ENCODE data around the gene CYP11A1.

DNA sequence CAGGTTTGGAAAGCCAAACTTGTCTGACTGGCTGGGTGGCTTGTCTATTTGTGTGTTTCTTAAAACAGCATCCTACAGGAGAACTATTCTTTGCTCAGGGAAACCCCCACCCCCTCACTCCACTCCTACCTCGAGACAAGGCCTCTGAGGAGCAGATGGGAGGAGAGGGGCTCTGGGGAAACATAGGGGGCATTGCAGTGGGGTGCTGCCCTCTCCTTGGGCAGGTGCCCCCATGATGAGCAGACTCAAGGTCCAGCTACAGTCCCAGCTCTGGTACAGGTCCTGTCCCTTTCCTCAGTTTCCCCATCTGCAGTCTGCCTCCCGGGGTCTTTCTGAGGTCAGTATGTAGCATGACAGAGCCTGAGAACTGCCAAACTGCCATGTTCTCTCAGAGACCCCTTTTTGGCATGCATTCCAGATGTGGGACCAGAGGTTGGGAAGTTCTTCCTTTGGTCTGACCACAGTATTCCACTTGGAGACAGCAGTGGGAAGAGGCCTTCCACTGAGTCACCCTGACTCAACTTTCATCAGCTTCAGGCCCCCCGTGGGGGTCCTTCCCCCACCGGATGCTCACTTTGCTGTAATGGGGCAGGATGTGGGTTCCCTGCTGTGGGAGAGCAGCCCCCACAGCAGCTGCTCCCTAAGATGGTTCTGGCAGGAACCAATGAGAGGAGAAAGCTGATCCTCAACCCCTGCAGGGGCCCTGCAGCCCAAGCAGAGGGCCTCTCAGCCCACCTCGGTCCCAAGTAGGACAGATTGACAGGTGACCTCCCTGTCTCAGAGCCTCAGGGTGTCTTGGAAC, 32.3 kb upstream of the CYP11A1 start:
- TF ChIP-seq ESRRA (IDR thresholded peaks at IDR 0.05; ENCODE audit: borderline replicate concordance, low read length) (no peak), EP300 (IDR thresholded peaks at IDR 0.05) (no peak), TP53 (CRISPR knock-in tag; IDR thresholded peaks at IDR 0.05) (no peak), RFX5 (IDR thresholded peaks at IDR 0.05) (no peak), CTCF (IDR thresholded peaks at IDR 0.05) (no peak)
